Ovary (tissue), 3 donors: Measurements from ENCODE around the gene EFNA4.

Experiments used
- EP300 ChIP-seq: sonication (generic); formaldehyde crosslinking; IDR thresholded peaks from one replicate; pipeline ENCODE4 v1.6.1; 2017; ENCODE audit warnings: antibody characterized with exemption
- TF ChIP-seq, protein P1 (sequence below), 3 donors: fragments of 450-650 bp in 2 of 3; fragments of 200-600 bp in 1 of 3; IDR thresholded peaks; one replicate each; pipeline versions ENCODE4 v1.5.1 to v1.8.0; 2016 to 2022; ENCODE audit warnings: antibody characterized with exemption in 3 of 3, mild to moderate bottlenecking in 1 of 3
- donor health status: DM: no; HTN: no; CAD: no.

DNA sequence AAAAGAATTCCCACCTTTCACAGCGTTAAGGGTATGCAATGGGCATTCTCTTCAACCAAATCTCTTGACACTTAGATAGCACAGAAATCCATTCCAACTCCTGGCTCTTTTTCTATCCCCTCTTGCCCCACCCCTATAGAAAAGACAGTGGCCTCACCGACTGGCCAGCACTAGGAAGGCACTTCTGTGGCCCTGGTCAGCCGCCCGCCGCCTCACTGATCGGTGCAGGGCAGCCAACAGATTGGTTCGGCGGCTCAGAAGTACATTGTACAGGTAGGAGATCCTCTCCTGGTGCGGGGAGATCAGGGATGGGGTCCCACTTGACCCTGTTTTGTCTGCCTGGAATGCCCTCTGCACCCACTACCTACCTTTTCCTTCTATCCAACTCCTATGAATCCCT lies 39.2 kb upstream of the EFNA4 start:
- TF ChIP-seq, protein P1, sequence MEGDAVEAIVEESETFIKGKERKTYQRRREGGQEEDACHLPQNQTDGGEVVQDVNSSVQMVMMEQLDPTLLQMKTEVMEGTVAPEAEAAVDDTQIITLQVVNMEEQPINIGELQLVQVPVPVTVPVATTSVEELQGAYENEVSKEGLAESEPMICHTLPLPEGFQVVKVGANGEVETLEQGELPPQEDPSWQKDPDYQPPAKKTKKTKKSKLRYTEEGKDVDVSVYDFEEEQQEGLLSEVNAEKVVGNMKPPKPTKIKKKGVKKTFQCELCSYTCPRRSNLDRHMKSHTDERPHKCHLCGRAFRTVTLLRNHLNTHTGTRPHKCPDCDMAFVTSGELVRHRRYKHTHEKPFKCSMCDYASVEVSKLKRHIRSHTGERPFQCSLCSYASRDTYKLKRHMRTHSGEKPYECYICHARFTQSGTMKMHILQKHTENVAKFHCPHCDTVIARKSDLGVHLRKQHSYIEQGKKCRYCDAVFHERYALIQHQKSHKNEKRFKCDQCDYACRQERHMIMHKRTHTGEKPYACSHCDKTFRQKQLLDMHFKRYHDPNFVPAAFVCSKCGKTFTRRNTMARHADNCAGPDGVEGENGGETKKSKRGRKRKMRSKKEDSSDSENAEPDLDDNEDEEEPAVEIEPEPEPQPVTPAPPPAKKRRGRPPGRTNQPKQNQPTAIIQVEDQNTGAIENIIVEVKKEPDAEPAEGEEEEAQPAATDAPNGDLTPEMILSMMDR (IDR thresholded peaks at IDR 0.05), result no peak
- no peak for TF ChIP-seq EP300
